ENCODE measurements around the gene SH3BGRL.

- no peak for TF ChIP-seq CTCF (IDR thresholded peaks at IDR 0.05)
- no peak for TF ChIP-seq ZFX (IDR thresholded peaks at IDR 0.05; ENCODE audit: borderline replicate concordance)
Measured at GRCh38 chrX:81336455-81337152, 134.7 kb downstream of the SH3BGRL start.

Data from 22Rv1 (cell line).